H1 (cell line): Measurements from ENCODE around the gene APOL4. TPM values are rescaled to one million over a fixed set of nuclear protein-coding genes. Genes with fewer than 3 reads are reported as not detected.

Experiments
- ASH2L ChIP-seq: fragments of 200-600, 300-600 bp; sonication (generic); IDR thresholded peaks from one replicate; pipeline ENCODE4 v1.7.1; 2017; ENCODE audit warnings: low read length
- POU5F1 ChIP-seq: IDR thresholded peaks from 2 replicates; pipeline ENCODE4 v1.6.1; 2011; ENCODE audit warnings: low read depth, mild to moderate bottlenecking, low read length, moderate library complexity
- TAF1 ChIP-seq: IDR thresholded peaks from 2 replicates; pipeline ENCODE4 v1.6.1; 2011; ENCODE audit warnings: mild to moderate bottlenecking, low read depth, low read length
- YY1 ChIP-seq: IDR thresholded peaks from 2 replicates; pipeline ENCODE4 v1.6.1; 2011; ENCODE audit warnings: low read depth, mild to moderate bottlenecking, low read length
- polyA plus RNA-seq, 7 experiments: library from polyadenylated mRNA; depleted of rRNA in 3 of 7; stranded (reverse) in 5 of 7; unstranded in 2 of 7; fragments of >200 nt in 5 of 7; fragments of 200-250 nt in 2 of 7; gene quantifications; 1 replicate in 5 of 7; 2 replicates in 1 of 7; 4 replicates in 1 of 7; pipeline versions ENCODE4 v1.2.1 to v1.2.3, GENCODE V29; 2011 to 2013; ENCODE audit warnings: missing spikeins in 2 of 7, mixed read lengths in 2 of 7
- total RNA-seq: library from RNA; stranded (reverse); fragmentation: NEBNext Ultra II Directional; extraction: Animal tissue kit (Norgen Biotek cat#: 25700); gene quantifications from 2 replicates; pipeline ENCODE4 v1.2.1, GENCODE V29; 2021
- TF ChIP-seq, protein P1 (sequence below): fragments of 300-600 bp; sonication (generic); IDR thresholded peaks from 2 replicates; pipeline ENCODE4 v1.7.1; 2012; ENCODE audit warnings: low read length, moderate library complexity, mild to moderate bottlenecking, inconsistent platforms; ENCODE audit not compliant: insufficient replicate concordance

Gene APOL4
- total and polyA plus RNA-seq, 2 of the 8 experiments (the other 6 are each of a cell fraction or from before 2014, with no cell fraction given), result 0.02 TPM; not detected in 1

- TF ChIP-seq, protein P1, sequence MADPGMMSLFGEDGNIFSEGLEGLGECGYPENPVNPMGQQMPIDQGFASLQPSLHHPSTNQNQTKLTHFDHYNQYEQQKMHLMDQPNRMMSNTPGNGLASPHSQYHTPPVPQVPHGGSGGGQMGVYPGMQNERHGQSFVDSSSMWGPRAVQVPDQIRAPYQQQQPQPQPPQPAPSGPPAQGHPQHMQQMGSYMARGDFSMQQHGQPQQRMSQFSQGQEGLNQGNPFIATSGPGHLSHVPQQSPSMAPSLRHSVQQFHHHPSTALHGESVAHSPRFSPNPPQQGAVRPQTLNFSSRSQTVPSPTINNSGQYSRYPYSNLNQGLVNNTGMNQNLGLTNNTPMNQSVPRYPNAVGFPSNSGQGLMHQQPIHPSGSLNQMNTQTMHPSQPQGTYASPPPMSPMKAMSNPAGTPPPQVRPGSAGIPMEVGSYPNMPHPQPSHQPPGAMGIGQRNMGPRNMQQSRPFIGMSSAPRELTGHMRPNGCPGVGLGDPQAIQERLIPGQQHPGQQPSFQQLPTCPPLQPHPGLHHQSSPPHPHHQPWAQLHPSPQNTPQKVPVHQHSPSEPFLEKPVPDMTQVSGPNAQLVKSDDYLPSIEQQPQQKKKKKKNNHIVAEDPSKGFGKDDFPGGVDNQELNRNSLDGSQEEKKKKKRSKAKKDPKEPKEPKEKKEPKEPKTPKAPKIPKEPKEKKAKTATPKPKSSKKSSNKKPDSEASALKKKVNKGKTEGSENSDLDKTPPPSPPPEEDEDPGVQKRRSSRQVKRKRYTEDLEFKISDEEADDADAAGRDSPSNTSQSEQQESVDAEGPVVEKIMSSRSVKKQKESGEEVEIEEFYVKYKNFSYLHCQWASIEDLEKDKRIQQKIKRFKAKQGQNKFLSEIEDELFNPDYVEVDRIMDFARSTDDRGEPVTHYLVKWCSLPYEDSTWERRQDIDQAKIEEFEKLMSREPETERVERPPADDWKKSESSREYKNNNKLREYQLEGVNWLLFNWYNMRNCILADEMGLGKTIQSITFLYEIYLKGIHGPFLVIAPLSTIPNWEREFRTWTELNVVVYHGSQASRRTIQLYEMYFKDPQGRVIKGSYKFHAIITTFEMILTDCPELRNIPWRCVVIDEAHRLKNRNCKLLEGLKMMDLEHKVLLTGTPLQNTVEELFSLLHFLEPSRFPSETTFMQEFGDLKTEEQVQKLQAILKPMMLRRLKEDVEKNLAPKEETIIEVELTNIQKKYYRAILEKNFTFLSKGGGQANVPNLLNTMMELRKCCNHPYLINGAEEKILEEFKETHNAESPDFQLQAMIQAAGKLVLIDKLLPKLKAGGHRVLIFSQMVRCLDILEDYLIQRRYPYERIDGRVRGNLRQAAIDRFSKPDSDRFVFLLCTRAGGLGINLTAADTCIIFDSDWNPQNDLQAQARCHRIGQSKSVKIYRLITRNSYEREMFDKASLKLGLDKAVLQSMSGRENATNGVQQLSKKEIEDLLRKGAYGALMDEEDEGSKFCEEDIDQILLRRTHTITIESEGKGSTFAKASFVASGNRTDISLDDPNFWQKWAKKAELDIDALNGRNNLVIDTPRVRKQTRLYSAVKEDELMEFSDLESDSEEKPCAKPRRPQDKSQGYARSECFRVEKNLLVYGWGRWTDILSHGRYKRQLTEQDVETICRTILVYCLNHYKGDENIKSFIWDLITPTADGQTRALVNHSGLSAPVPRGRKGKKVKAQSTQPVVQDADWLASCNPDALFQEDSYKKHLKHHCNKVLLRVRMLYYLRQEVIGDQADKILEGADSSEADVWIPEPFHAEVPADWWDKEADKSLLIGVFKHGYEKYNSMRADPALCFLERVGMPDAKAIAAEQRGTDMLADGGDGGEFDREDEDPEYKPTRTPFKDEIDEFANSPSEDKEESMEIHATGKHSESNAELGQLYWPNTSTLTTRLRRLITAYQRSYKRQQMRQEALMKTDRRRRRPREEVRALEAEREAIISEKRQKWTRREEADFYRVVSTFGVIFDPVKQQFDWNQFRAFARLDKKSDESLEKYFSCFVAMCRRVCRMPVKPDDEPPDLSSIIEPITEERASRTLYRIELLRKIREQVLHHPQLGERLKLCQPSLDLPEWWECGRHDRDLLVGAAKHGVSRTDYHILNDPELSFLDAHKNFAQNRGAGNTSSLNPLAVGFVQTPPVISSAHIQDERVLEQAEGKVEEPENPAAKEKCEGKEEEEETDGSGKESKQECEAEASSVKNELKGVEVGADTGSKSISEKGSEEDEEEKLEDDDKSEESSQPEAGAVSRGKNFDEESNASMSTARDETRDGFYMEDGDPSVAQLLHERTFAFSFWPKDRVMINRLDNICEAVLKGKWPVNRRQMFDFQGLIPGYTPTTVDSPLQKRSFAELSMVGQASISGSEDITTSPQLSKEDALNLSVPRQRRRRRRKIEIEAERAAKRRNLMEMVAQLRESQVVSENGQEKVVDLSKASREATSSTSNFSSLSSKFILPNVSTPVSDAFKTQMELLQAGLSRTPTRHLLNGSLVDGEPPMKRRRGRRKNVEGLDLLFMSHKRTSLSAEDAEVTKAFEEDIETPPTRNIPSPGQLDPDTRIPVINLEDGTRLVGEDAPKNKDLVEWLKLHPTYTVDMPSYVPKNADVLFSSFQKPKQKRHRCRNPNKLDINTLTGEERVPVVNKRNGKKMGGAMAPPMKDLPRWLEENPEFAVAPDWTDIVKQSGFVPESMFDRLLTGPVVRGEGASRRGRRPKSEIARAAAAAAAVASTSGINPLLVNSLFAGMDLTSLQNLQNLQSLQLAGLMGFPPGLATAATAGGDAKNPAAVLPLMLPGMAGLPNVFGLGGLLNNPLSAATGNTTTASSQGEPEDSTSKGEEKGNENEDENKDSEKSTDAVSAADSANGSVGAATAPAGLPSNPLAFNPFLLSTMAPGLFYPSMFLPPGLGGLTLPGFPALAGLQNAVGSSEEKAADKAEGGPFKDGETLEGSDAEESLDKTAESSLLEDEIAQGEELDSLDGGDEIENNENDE, result no peak
- no peak for TF ChIP-seq TAF1
- TF ChIP-seq ASH2L, result no peak
- no peak for TF ChIP-seq POU5F1
- no peak for TF ChIP-seq YY1
These were observed 41.1 kb downstream of the APOL4 start, which contains the start of gene APOL3 (continued) for GRCh38 chr22:36160499-36160942.
